Activated CD8-positive, alpha-beta memory T cell treated with anti-CD3 and anti-CD28 coated beads, Interleukin-2, amount 10 ng/mL, durations not matched to agents 7 days and 5 days (primary cell): ENCODE measurements around the gene BSND. TPM values are rescaled to one million over a fixed set of nuclear protein-coding genes. Genes with fewer than 3 reads are reported as not detected.

Experiments used
- ATAC-seq: fragments of 150-1000 bp; cut with Tn5 transposase; one replicate; pipeline ENCODE4 v1.10.0; 2021; ENCODE audit warnings: moderate library complexity
- CTCF ChIA-PET: fragments of 350-600 bp; sonication (Branson Sonifier 250); formaldehyde crosslinking; loops from one replicate; lab custom pipeline; 2021; ENCODE audit warnings: antibody characterized with exemption; lab: Charles Lee
- DNase-seq: peaks from one replicate; pipeline ENCODE4 v3.0.0-alpha.2; 2020
- H3K27ac Mint-ChIP-seq: one replicate; pipeline ENCODE4 v1.8.0; 2021; ENCODE audit warnings: mild to moderate bottlenecking, mixed read lengths
- H3K27me3 Mint-ChIP-seq: one replicate; pipeline ENCODE4 v1.8.0; 2021; ENCODE audit warnings: mixed read lengths
- H3K36me3 Mint-ChIP-seq: one replicate; pipeline ENCODE4 v1.8.0; 2021; ENCODE audit warnings: mild to moderate bottlenecking, mixed read lengths
- H3K4me1 Mint-ChIP-seq: one replicate; pipeline ENCODE4 v1.8.0; 2021; ENCODE audit warnings: mixed read lengths
- H3K4me3 Mint-ChIP-seq: one replicate; pipeline ENCODE4 v1.8.0; 2021; ENCODE audit warnings: mild to moderate bottlenecking, moderate library complexity, mixed read lengths
- H3K9me3 Mint-ChIP-seq: one replicate; pipeline ENCODE4 v1.8.0; 2022; ENCODE audit warnings: low read depth, mixed read lengths
- total RNA-seq, 2 experiments: library from RNA; stranded (reverse); gene quantifications; one replicate each; pipeline ENCODE4 v1.2.3, GENCODE V29; 2021

The BSND gene
- total RNA-seq, 2 experiments from 2014 or later = 0.07 to 0.12 TPM

DNA sequence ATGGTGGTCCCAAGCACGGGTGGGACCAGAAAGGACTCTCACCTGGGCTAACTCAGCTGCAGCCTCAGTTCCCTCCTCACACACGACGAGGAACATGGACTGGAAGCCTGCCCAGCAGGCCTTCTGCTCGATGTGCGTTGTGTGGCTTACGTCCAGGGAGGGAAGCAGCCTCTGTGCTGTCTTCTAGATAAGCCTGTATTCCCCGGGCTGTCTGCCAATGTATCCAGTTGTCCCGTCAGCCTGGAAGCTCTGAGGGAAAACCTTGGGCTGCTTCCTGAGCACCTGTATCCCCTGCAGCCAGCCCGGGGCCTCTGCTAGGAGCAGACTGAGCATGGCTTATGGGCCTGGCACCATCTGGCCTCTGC lies 51.2 kb downstream of the BSND start:
- DNase-seq = no peak
- CTCF ChIA-PET = no interaction called here
- Mint-ChIP-seq H3K4me3 (no peak overlapping the region), H3K36me3 (no peaks in the 10 kb centered on the region), H3K27me3 (peaks cover 5% of the 10 kb centered on the region), H3K27ac (no peak overlapping the region), H3K9me3 (no peaks in the 10 kb centered on the region), H3K4me1 (no peaks in the 10 kb centered on the region)
- ATAC-seq = no peak

DNA sequence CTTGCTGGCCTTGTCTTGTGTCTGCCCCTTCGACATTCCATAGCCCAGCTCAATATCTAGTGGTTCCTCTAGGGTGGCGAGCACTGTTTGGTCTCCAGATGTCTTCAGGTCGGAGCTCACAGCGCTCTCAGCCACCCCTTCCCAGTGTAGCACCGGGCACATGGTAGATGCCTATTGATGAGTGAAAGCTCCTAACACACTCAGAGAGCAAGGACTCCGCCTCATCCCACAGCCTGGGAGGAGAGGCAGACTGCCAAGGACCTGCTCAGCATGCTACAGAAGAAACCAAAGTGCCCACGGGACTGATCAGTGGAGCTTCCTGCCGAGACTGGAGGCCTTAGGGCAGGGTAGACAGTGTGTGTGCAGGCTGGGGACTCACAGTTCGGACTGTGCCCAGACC lies 51.5 kb downstream of the BSND start:
- no peaks in the 10 kb centered on the region for H3K4me1 Mint-ChIP-seq

DNA sequence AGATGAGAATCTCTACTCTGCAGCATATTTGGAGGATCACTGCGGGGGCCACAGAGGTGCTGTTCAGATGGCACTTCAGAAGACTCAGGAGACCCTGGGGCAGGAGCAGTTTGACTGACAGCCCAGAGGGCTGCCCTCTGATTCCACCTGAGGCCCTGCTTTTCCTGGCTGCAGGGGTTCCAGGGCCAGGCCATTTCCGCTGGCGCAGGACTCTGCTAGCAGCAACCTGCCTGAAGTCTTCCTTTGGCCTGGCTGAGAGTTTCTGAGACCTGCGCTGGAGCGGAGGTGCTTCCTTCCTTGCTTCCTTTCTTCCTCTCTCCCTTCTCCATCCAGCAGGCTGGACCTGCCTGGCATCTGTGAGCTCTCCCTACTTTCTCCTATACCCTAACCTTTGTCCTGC lies 52.4 kb downstream of the BSND start:
- no peaks in the 10 kb centered on the region for H3K4me1 Mint-ChIP-seq
- H3K27ac Mint-ChIP-seq = no peak overlapping the region
- no peak for ATAC-seq
- H3K4me3 Mint-ChIP-seq = no peak overlapping the region
- no peaks in the 10 kb centered on the region for H3K36me3 Mint-ChIP-seq
- peaks cover 2% of the 10 kb centered on the region for H3K27me3 Mint-ChIP-seq
- CTCF ChIA-PET = no interaction called here
- no peak for DNase-seq
- H3K9me3 Mint-ChIP-seq = no peaks in the 10 kb centered on the region

More for the DNA sequence above, 51.5 kb downstream of the BSND start:
- Mint-ChIP-seq H3K9me3 (no peaks in the 10 kb centered on the region), H3K4me3 (no peak overlapping the region), H3K36me3 (no peaks in the 10 kb centered on the region), H3K27ac (no peak overlapping the region), H3K27me3 (peaks cover 4% of the 10 kb centered on the region)
- ATAC-seq (no peak), DNase-seq (no peak)
- CTCF ChIA-PET = no interaction called here

DNA sequence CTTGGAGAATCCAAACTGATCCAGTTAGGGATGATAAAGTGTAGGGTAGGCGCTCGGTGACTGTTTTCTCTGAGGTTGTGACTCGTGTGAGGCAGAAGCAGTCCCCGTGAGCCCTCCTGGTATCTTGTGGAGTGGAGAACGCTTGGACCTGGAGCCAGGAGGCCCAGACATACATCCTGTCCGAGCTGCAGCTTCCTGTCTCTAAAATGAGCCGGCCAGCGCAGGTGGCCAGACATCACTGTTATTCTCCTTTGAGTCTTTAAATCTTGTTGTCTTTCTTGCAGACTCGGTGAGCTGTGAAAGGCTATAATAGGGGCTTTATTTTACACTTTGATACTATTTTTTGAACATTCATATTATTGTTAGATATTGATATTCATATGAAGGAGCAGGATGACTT lies 52.9 kb downstream of the BSND start:
- H3K27me3 Mint-ChIP-seq = peaks cover 2% of the 10 kb centered on the region
- no peaks in the 10 kb centered on the region for H3K4me1 Mint-ChIP-seq
- ATAC-seq = no peak
- H3K9me3 Mint-ChIP-seq = no peaks in the 10 kb centered on the region
- no peak overlapping the region for H3K4me3 Mint-ChIP-seq
- H3K27ac Mint-ChIP-seq = no peak overlapping the region
- no peaks in the 10 kb centered on the region for H3K36me3 Mint-ChIP-seq
- no peak for DNase-seq
- CTCF ChIA-PET = no interaction called here

DNA sequence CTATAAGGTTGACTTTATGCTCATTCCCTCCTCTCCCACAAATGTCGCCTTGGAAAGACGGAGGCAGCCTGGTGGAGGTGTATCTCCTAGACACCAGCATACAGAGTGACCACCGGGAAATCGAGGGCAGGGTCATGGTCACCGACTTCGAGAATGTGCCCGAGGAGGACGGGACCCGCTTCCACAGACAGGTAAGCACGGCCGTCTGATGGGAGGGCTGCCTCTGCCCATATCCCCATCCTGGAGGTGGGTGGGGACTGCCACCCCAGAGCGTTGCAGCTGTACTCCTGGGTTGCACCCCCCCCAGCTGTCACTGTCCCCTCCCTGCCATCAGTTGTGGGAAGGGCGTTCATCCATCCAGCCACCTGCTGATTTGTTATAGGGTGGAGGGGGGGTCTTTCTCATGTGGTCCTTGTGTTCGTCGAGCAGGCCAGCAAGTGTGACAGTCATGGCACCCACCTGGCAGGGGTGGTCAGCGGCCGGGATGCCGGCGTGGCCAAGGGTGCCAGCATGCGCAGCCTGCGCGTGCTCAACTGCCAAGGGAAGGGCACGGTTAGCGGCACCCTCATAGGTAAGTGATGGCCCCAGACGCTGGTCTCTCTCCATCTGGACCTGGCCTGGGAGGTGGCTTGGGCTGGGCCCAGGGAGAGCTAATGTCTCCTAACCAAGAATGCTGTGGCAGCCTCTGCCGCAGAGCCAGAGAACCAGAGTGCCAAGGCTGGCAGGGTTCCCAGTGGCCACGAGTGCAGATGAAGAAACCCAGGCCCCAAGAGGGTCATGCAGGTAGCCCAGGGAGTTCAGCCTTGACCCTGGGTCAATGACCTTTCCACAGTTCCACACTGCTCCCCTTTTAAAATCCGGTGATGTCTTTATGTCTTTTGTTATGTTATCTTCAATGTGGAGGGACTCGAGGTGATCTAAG lies 53.7 kb downstream of the BSND start:
- Mint-ChIP-seq H3K27ac (no peak overlapping the region), H3K36me3 (no peaks in the 10 kb centered on the region), H3K9me3 (no peaks in the 10 kb centered on the region), H3K4me3 (no peak overlapping the region), H3K4me1 (no peaks in the 10 kb centered on the region), H3K27me3 (no peaks in the 10 kb centered on the region)
- DNase-seq (no peak), ATAC-seq (no peak)
- CTCF ChIA-PET = no interaction called here

DNA sequence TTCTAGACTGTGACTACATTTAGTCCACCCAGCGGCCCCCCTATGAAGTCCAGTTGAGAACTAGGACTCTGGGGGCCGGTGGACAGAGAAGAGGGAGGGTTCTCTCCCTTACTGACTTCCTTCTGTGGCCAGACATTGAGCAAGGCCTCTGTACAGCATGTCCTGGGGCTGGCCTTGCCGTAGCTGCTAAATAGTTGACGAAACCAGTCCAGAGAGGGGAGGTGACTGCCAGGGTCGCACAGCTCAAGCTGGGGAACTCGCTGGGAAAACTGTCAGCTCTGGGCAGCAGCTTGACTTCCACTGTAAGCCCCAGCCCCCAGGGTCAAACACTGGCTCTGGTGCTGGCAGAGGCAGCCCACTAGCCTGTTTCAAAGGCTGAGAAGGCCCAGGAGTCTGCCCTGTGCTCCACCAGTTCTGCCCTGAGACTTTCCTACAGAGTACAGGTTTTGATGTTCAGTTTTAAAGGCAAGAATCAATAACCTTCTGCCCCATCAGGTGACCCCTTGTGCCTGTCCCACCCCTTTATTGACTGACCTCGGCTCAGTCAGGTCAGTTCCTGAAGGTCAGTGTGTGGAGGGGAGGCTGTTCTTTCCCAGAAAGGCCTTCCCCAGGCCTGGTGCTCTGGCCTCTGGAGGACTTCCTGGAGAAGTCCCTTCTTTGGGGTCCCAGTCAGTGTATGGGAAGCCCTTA lies 54.7 kb downstream of the BSND start:
- no peak for DNase-seq
- no peaks in the 10 kb centered on the region for H3K9me3 Mint-ChIP-seq
- H3K27me3 Mint-ChIP-seq = no peaks in the 10 kb centered on the region
- no peaks in the 10 kb centered on the region for H3K36me3 Mint-ChIP-seq
- CTCF ChIA-PET = no interaction called here
- H3K4me3 Mint-ChIP-seq = no peak overlapping the region
- no peak overlapping the region for H3K27ac Mint-ChIP-seq
- no peak for ATAC-seq
- no peaks in the 10 kb centered on the region for H3K4me1 Mint-ChIP-seq

DNA sequence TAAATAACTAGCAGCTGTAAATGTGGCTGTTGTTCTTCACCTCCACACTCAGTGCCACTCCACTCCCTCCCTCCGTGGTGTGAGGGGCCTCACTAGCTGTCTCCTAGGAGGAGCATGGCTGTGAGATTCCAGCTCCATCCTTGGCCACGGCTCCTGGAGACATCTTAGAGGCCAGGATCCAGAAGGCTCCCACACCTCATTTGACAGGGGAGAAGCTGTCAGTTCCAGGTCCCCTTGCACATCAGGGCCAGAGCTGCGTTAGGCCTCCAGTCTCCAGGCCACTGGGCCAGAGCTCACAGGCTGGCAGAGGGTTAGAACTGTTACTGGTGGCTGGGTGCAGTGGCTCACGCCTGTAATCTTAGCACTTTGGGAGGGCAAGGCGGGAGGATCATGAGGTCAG lies 55.7 kb downstream of the BSND start:
- CTCF ChIA-PET = no interaction called here
- no peak for DNase-seq
- no peaks in the 10 kb centered on the region for H3K27me3 Mint-ChIP-seq

DNA sequence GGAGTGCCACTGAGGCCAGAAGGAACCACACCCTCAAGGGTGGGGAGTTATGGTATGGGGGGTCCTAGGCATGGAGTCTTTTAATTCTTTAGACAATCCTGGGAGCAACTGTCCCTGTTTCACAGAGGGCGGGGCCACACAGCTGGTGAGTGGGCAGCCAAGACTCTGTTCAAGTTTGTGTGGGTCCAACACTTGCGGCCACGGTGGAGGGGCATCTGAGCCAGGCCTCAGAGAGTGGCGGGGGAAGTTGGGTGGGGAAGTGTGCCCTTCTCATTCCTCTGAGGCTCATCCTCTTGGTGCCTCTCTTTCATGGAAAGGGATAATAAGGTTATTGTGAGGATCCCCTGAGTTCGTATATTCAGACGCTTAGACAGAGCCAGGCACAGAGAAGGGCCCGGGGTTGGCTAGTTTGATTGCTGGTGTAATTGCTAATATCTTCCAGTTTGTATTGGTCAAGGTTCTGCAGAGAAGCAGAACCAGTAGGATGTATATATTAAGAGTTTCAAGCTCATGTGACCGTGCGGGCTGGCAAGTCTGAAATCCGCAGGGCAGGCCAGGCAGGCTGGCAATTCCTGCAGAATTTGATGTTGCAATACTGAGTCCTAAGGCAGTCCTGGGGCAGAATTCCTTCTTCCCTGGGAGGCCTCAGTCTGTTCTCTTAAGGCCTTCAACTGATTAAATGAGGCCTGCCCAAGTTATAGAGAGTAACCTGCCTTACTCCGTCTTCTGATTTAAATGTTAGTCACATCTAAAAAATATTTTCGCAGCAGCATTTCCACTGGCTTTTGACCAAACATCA lies 56.5 kb downstream of the BSND start:
- Mint-ChIP-seq H3K4me3 (no peak overlapping the region), H3K27ac (no peak overlapping the region), H3K9me3 (no peaks in the 10 kb centered on the region), H3K27me3 (no peaks in the 10 kb centered on the region), H3K4me1 (peaks cover 3% of the 10 kb centered on the region), H3K36me3 (no peaks in the 10 kb centered on the region)
- CTCF ChIA-PET = no interaction called here
- ATAC-seq (no peak), DNase-seq (no peak)

More for the DNA sequence above, 55.7 kb downstream of the BSND start:
- Mint-ChIP-seq H3K36me3 (no peaks in the 10 kb centered on the region), H3K4me1 (no peaks in the 10 kb centered on the region), H3K9me3 (no peaks in the 10 kb centered on the region), H3K27ac (no peak overlapping the region), H3K4me3 (no peak overlapping the region)
- no peak for ATAC-seq

DNA sequence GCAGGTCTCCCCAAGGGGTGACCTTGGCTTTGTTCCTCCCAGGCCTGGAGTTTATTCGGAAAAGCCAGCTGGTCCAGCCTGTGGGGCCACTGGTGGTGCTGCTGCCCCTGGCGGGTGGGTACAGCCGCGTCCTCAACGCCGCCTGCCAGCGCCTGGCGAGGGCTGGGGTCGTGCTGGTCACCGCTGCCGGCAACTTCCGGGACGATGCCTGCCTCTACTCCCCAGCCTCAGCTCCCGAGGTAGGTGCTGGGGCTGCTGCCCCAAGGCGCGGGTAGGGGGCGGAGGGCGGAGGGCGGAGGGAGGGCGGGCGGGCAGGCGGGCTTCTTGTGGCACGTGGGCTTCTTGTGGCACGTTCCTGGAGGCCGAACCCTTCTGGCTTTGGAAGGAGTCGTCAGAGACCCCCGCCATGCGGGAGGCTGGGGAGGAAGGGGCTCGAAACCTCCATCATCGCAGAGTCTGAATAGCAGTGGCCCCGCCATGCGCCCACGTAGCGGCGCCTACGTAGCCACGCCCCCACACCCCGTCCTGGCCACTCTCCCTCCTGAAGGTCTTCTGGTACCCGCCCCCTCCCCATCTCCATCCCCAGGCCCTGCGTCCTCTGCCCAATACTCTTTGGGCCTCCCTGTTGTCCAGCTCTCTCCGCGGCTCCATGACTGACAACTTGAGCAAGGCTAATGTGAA lies 57.4 kb downstream of the BSND start:
- Mint-ChIP-seq H3K27me3 (no peaks in the 10 kb centered on the region), H3K4me1 (peaks cover 10% of the 10 kb centered on the region), H3K36me3 (no peaks in the 10 kb centered on the region), H3K4me3 (no peak overlapping the region), H3K9me3 (no peaks in the 10 kb centered on the region), H3K27ac (no peak overlapping the region)
- DNase-seq = no peak
- CTCF ChIA-PET = no interaction called here
- ATAC-seq = no peak

DNA sequence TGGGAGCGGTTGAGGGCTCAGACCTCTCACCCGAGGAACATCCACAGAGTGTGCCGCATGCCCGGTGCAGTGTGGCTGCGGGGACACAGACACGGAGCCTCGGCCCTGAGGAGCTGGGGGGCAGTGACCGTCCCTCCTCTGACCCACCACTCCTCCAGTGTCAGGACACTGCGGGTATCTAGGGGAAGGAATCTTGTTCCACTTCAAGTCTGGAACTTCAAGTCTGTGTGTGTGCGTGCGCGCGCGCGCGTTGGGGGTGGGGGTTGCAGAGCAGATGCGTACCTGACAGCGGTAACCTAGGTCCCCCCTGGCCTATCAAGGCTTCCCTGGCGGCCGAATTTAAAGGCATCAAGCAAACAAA lies 57.9 kb downstream of the BSND start:
- H3K4me3 Mint-ChIP-seq = no peak overlapping the region
- no peaks in the 10 kb centered on the region for H3K27me3 Mint-ChIP-seq
- no peak overlapping the region for H3K27ac Mint-ChIP-seq
- DNase-seq = no peak
- H3K9me3 Mint-ChIP-seq = no peaks in the 10 kb centered on the region
- CTCF ChIA-PET = no interaction called here
- H3K36me3 Mint-ChIP-seq = no peaks in the 10 kb centered on the region
- ATAC-seq = no peak
- peaks cover 10% of the 10 kb centered on the region for H3K4me1 Mint-ChIP-seq

DNA sequence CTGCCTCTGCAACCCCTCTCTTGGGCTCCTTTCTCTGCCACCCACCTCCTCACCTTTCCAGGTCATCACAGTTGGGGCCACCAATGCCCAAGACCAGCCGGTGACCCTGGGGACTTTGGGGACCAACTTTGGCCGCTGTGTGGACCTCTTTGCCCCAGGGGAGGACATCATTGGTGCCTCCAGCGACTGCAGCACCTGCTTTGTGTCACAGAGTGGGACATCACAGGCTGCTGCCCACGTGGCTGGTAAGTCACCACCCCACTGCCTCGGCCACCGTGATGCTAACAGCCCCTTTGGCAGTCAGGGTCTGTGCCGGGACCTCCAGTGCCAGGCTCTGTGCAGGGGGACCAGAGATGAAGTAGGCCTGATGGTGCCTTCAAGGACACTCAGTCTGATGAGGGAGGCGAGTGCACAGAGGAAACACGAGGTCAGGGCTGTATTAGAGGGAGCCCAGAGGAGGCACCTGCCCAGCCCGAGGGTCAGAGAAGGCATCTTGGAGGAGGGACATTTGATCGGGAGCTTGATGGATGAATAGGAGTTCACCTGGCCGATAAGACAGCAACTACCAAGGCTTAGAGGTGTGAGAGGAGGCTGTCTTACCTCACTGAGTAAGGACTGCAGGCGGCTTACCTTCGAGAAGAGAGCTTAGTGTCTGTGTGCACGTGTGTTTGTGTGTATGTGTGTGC lies 58.7 kb downstream of the BSND start:
- Mint-ChIP-seq H3K36me3 (no peaks in the 10 kb centered on the region), H3K4me1 (peaks cover 10% of the 10 kb centered on the region), H3K27me3 (no peaks in the 10 kb centered on the region), H3K4me3 (no peak overlapping the region), H3K27ac (no peak overlapping the region), H3K9me3 (no peaks in the 10 kb centered on the region)
- ATAC-seq (no peak), DNase-seq (no peak)
- CTCF ChIA-PET = no interaction called here

DNA sequence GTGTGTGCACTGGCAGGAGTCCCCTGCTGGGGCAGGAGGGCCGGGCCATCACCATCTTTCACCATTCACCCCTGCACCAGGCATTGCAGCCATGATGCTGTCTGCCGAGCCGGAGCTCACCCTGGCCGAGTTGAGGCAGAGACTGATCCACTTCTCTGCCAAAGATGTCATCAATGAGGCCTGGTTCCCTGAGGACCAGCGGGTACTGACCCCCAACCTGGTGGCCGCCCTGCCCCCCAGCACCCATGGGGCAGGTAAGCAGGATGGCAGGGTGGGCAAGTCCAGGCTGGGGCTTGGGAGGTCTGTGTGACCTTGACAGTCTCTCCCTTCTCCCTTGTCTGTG lies 59.2 kb downstream of the BSND start:
- H3K4me1 Mint-ChIP-seq = peaks cover 10% of the 10 kb centered on the region
- H3K27ac Mint-ChIP-seq = no peak overlapping the region
- no peaks in the 10 kb centered on the region for H3K36me3 Mint-ChIP-seq
- DNase-seq (no peak), ATAC-seq (no peak)
- no peaks in the 10 kb centered on the region for H3K27me3 Mint-ChIP-seq
- H3K4me3 Mint-ChIP-seq = no peak overlapping the region
- H3K9me3 Mint-ChIP-seq = no peaks in the 10 kb centered on the region
- CTCF ChIA-PET = no interaction called here
